GM21723 (cell line): ENCODE results near the gene PPFIA1.

Experiments
- ATAC-seq: cut with Tn5 transposase; IDR thresholded peaks from one replicate; pipeline ENCODE4 v1.9.1; 2021; ENCODE audit warnings: mild to moderate bottlenecking, moderate library complexity; ENCODE audit not compliant: unreplicated experiment

Gene PPFIA1

DNA sequence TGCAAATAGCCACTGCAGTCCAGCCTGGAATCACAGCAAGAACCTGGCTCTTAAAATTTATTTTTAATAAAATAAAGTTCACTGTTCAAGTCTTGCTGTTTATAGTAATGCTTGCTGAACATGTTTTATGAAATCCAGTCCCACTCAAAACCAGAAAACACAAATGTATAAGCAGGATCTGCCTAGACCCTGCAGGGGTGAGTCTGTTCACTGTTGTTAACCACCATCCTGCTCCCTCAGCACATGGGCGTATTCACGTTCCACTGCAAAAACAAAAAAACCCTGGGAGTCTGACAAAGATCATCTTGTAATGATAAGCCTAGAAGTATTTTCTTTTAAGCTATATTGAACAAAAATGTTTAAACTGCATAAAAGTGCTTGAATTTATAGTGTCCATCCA lies 82.8 kb downstream of the PPFIA1 start:
- ATAC-seq = no peak

DNA sequence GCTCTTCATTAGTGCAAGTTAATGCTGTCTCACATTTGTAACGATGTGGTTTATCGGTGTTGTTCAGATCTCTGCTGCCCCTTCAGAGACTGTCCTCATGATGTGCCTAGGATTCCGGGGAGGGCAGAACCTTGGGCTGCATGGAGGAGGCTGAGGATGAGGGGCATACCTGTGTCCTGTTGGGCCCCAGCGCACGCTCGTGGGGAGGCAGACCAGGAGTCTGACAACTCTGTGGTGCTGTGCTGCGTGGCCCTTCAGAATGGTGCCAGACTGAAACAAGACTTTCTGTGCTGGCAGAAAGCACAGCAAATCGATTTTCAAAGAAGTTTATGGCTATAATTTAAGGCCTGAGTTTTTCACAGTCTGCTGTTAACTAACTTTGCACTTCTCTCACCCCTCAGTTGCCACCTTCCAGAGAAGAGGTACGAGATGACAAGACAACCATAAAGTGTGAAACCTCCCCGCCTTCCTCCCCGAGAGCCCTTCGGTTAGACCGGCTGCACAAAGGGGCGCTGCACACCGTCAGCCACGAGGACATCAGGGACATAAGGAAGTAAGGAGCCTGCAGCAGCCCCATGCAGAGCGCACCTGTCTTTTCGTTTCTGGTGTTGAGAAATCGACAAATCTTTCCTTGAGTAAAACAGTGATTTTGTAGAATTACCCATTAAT lies 83.5 kb downstream of the PPFIA1 start:
- ATAC-seq = no peak

DNA sequence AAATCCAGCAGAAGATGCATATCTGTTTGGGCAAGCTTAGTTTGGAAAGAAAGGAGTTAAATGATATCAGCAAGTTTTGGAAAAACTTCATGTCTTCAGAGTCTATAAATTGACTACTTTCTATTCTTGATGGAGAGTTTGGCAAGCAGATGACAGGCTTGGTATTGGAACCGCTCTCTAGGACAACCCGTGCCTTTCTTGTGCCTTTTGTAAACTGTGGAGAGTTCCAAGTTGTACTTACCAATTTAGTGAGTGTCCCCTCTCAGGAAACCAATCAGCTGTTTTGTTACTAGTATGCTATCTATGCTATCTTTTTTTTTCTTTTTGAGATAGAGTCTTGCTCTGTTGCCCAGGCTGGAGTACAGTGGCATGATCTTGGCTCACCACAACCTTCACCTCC lies 84.1 kb downstream of the PPFIA1 start:
- no peak for ATAC-seq

DNA sequence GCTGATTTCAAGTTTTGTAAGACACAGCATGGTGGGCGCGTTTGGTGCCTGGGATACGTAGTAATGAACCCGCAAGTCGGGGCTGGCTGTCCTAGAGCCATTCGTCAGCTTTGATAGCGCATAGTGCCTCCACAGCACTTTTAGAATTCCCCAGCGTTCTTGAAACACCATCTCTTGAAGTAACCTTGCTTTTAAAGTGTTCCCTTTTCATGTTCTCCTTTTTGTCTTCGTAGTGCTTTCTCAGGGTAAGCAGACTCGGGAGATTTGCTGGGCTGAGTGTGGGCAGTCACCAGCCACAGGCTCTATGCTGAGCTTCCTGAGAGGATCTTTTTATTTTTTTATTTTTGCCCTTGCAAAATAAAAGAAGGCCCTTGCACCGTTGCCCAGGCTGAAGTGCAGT lies 88.3 kb downstream of the PPFIA1 start:
- no peak for ATAC-seq

DNA sequence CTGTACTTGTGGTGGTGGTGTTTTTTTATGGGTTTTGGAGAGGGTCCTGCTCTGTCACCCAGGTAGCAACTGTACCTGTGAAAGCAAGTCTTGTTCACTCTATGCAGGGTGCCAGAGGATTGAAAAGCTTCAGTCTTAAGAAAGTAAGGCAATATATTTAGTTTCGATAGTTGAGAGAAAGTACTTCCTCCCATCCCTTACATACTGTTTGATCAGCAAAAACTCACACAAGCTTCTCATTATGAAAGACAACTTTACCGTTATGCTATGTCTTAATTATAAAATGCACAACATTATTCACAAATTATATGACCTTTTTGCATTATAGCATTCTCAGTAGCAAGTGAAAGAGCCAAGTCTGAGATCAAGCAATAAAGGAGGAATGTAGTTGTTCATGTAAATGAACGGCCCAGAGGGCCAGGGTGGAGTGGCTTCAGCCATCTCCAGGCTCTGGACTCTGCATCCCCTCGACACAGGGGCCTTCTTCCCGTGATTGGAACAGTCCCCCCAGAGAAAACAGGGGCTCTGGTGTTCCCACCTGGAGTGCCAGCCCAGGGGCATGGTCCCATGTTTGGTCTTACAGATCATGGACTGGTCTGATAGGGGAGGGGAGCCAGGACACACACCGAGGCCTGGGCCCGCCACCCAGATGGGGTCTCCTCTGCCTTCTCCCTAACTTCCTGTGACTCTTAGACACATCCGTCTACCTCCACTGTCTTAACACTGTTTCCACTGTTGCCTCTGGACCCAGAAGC lies 89.1 kb downstream of the PPFIA1 start:
- ATAC-seq = no peak

DNA sequence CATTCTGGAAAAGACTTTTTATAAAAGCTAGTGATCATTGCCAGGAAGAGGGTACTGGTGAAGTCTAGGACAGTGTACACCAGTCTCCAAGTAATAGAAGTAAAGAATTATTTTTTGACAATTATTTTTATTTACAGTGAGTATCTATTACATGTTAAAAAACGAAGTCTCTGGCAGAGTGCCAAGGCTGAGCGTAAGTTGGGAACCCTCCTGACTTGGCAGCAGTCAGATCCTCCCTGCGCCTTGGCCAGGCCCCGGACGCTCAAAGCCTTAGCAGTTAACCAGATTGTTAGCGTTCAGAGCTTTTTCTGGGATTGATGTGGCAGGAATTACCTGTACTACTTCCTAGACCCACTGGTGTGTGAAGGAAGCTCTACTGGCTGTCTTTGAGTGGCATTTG lies 89.7 kb downstream of the PPFIA1 start:
- ATAC-seq = no peak

DNA sequence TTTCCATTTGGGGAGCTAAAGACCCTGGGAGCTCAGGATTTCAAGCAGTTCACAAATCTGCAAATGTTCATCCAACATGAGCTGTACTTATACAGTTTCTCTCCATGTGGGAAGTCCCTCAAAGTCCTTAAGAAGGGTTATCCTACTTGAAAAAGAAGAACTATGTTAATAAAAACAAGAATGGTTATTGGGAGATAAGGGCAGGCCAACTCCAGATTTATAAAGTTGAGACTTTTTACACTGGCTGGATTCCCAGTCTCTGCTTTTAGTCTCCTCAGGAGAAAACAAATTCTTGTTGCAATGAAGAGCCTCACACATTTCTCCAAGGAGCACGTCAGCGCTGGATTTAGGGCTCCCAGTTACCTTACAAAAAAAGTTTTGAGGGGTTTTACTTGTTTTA lies 93.7 kb downstream of the PPFIA1 start:
- ATAC-seq = no peak

DNA sequence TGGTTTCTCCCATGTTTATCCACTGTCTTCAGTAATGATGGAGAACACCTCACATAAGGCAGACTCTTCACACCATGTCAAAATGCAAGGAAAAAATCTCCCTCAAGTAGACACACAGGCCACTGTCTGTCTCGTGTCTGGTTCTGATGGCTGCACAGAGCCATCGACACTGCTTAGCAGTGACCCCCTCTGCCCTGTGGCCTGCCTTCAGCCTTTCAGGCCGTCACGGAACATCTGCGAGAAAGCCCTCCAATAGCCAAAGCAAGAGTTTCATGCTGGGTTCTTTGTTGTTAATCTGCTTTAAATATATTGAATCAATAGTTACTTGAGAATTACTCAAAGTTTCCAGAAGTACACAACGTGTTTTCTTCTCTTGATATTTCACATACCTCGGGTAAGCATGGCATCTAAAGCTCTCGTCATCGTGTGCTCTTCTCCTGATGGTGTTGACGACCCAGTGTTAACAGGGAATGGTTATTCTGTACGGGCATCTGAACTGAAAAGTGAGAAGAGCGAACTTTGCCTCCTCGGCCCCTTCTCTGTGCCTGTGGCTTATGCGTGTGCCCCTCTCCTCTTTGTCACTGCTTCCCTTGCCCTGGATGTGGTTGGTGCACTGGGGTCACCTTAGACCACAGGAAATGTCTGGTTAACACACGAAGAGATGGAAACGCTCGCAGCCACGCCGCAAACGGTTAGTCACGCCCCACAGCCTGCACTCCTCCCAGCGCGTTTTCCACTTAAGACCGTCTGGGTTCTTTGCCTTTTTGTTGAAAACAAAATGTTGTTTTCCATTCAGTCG lies 94.5 kb downstream of the PPFIA1 start:
- no peak for ATAC-seq

DNA sequence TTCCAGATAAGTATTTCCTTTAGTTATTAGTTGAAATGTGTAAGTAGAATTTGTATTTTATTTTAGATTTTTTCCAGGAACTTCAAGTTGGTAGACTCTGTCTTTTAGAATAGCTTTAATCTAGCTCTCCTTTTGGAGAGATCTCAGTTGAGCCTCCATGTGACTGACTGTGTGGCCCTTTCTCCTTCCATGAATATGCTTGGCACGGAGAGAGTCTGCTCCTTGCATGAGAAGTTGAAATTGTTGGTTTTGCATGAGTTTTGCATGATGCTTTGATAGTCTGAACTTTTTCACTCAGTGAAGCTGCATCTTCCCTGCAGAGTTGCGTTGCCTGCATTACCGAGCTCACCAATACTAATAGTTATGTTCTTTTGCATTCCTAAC lies 95.0 kb downstream of the PPFIA1 start:
- no peak for ATAC-seq

DNA sequence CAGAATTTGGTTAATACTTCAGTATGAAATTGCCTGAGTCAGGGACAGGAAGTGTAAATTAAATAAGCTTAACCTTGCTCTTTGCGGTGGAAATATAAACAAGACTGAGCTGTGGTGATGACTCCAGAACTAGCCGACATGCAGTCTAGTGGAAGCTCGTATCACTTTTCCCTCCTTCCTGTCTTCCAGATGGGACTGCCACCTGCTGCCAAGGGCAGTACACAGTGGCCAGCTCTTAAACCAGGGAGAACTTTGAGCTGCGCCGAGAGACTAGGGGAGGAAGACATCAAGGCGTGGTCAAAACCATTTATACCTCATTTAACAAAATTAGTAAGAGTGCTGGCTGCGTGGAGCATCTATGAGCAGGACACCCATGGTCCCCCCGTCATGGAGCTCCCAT lies 96.6 kb downstream of the PPFIA1 start:
- ATAC-seq = no peak

DNA sequence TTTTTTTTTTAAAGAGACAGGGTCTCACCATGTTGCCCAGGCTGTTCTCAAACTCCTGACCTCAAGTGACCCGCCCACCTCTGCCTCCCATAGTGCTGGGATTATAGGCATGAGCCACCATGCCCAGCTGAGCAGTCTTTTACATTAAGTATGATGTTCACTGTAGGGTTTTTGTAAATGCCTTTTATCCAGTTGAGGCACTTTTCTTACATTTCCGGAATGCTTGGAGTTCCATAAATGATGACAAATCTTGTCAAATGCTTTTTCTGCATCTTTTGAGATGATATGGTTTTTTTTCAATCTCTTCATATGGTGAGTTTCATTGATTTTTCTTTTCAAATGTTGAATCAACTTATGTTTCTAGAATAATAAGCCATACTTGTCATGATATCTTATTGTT lies 98.5 kb downstream of the PPFIA1 start:
- no peak for ATAC-seq

DNA sequence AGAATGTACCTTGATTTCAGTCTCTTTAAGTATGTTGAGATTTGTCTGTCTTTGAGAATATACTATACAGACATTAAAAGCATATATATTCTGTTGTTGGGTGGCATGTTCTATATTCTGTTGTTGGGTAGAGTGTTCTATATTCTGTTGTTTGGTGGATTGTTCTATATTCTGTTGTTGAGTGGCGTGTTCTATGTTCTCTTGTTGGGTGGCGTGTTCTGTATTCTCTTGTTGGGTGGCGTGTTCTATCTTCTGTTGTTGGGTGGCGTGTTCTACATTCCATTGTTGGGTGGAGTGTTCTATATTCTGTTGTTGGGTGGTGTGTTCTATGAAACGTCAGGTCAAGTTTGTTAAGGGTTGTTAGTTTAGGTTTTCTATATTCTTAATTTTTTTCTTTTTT lies 100.8 kb downstream of the PPFIA1 start:
- no peak for ATAC-seq

DNA sequence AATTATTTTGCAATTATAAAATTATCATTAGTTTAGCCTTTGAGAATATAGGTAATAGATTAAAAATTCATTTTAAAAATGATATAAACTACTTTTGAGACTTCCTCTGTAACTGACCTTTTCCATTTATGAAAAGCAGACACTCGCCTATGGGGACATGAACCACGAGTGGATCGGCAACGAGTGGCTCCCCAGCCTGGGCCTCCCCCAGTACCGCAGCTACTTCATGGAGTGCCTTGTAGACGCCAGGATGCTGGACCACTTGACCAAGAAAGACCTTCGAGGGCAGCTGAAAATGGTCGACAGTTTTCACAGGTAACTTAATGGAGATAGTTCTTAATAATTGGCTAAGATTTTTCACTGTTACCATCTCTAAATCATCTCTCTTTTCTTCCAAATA lies 101.6 kb downstream of the PPFIA1 start:
- no peak for ATAC-seq

DNA sequence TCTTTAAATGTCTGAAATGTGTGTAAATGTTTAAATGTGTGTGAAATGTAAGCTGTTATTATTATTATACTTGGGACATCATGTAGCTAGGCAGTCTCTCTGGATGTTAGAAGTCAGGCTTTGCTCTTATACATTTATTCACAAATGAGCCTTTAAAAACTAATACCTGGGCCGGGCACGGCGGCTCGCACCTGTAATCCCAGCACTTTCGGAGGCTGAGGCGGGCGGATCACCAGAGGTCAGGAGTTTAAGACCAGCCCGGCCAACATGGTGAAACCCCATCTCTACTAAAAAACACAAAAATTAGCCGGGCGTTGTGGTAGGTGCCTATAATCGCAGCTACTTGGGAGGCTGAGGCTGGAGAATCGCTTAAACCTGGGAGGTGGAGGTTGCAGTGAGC lies 106.1 kb downstream of the PPFIA1 start:
- ATAC-seq = no peak

DNA sequence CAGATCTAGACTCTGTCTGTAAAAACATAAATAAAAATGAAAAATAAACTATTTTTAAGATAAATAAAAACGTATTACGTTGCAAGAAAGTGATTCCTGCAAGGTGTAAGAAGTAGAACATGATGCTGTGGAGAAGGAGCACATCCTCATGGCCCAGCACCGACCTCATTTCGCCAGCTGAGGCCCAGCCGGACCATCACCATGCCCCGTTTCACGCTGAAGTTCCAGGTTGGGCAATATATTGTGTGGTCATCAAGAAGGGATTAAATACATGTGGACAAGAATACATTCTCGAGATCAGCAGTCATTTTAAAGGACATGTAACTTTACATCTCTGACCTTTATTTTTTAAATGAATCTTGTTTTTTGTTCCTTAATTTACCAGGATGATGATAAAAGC lies 107.2 kb downstream of the PPFIA1 start:
- ATAC-seq = no peak

DNA sequence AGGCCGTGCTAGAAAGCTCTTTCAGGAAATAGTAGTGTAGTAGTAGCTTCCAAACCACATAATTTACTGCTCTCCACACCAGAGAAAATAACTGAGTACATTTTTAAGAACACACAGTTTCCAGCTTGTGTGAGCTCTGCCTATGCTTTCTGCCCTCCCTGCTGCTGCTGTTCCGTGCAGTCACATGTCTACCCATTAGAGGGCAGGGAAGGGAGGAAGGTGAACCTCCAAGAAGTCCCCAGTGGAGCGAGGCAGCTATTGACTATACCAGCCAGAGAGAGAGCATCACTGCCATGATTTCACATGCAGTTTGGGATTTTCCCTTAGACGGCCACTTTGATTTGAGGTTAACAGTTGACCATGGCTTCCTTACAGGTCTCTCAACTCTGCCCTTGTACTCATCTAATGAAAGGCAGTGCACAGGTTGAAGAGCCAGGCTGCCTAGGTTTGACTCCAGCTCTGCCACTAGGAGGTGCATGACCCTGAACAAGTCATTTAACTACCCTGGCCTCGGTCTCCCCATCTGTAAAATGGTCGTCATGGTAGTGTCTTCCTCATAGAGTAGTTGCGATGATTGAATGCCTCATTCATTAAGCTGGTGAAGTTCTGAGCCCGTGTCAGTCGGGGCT lies 108.1 kb downstream of the PPFIA1 start:
- no peak for ATAC-seq

DNA sequence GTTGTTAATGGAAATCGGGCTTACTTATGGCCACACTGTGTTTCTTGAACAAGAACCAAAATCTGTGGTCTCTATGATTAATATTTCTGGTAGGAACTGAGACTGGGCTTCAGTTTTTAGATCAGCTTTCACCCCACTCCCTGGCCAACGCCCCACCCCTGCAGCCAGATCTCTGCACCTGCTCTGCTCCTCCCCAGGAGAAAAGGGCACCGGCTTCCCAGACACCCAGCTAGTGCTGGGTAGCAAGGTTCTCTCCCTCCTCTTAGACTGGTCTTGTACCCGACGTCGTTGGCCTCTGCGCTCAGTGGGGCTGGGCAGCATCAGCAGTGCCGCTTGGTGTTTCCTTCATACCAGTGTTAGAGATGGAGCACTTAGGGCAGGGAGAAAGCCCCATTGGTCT lies 110.9 kb downstream of the PPFIA1 start:
- no peak for ATAC-seq

DNA sequence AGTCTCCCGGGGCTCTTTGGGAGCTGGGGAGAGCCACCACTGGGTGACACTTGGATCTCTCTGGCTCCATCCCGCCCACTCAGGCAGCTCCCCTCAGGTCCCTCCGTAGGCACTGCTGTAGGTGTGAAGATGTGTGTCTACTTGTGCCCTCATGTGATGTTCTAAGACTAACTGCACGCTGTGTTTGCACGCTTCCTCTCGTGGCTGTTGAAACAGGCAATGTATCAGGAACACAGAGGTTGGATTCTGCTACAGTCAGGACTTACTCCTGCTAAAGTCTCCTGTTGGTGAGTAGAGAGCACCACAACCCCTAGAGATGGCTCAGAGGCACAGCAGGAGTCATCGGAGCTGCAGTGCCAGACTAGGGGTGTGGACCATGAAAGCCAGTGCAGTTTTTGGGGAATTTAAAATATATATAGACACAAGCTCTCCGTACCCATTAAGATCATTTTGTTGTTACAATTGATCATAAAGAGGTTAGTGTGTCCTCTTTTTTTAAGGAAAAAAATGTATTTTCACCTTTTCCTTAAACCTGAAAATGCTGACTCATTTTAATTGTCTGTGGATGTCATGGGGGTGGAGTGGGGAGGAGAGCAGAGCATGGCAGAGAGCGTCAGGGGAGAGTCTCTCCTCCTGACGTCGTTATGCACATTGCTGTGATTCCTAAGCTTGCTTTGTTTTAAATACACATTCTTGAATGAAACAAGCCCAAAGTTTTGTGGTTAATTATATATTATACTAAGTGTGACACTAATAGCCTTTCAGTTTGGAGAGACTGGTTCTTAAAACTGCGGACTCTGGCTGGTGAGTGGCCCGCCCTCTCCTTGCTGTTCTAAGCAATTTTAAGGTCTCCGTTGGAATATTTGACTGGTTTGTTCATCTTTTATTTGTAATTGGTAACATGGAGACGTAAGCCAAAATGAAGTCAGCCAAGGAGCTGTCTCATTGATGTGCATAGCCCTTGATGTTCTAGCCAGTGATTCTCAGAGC lies 111.7 kb downstream of the PPFIA1 start:
- no peak for ATAC-seq

DNA sequence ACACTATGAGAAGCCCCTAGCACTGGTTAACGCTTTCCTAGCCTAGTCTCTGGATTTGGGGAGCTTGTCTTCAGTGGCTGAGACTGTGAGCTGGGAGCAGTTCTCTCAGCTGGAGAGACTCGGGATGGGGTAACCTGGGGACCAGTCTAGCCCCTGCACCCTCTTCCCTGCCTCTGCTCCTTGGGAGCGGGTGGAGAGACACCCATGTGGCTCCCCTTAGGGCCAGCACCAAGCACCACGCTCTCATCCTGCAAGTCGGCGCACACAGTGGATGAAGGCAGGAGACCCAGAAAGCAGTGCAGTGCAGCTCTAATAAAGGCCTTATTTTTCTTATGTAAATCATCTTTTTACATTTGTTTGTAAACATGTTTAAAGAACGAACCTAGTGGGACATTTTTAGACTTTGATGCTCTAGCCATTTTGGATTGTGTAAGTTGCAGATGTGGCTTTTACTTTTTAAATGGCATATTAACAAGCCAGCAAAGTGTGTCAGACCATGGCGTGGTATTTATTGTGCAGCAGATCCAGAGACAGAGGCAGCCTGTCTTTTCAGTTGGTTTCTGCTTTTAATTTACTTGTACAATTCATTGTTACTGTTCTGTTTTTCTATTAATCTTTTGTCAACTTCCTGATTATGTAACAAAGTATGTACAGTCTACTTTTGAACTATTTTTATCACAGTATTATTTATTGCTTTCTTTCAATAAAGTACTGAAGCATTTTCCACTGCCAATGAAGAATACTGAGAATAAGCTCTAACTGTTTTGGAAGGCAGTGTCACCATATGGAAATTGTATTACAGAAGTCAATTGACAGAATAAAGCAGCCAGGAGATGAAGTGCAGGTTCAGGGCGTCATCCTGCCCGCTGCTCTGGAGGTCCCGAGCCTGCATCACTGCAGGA lies 113.4 kb downstream of the PPFIA1 start:
- no peak for ATAC-seq
